HG03571 (cell line): ENCODE data around the gene KLF13.

Experiments used
- ATAC-seq: cut with Tn5 transposase; IDR thresholded peaks from one replicate; pipeline ENCODE4 v1.9.1; 2021; ENCODE audit not compliant: unreplicated experiment

KLF13 gene

GRCh38 chr15:31397851-31398661 lies 71.4 kb downstream of the KLF13 start:
- ATAC-seq, result no peak

DNA sequence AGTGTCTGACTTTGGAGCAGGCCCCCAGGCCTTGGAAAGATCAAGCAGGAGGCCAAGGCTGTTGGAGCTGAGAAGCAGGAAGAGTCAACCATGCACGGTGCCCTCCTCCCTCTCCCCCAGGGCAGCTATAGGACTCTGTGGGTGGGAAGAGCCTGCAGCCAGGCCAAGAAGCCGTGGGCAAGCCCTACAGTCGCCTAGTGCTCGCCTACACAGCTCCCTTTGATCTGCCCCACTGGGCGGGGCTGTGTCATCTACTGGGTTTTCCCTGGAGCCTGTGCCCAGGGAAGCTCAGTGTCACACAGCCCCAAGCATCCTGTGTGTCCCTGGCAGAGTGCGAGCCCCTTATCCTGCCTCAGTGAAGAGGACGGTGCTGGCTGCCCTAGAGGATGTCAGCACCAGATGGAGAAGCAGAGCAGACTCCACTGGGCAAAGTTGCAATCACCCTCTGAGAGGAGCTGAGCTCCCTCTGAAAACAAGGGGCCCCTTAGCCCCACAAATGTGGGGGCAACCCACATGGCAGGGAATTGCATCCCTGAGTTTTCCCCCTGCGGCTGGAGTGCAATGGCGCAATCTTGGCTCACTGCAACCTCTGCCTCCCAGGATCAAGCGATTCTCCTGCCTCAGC lies 72.2 kb downstream of the KLF13 start:
- no peak for ATAC-seq

DNA sequence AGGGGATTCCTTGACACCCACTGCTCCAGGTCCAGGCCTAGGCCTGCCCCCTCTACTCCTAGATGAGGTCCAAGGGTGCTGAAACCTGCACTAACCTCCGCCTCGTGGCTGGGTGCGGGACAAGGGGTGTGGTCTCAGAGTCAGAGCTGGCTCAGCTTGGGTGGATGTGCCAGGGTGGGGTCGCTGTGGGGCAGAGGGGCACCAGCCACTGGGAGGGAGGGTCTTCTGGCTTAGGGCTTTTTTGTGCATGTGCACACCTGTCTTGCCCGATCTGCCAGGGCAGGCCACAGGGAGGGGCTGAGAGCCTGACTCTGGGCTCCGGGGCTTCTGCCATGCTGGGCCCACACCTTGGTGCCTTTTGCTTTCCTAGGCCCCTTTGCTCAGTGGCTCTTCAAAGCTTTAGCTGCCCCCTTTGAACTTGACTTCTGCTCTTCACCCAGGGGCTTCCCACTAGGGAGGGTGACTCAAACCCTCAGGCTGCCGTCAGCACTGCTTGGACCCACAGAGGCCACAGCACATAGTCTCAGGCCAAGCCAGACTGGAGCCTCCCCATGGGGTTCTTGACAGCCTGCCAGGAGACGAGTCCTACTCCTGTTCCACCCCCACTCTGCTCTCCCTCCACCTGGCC lies 73.0 kb downstream of the KLF13 start:
- ATAC-seq, result no peak

GRCh38 chr15:31400222-31400927 lies 73.7 kb downstream of the KLF13 start:
- no peak for ATAC-seq

GRCh38 chr15:31401282-31401681 lies 74.6 kb downstream of the KLF13 start:
- ATAC-seq, result no peak

- no peak for ATAC-seq
Measured at GRCh38 chr15:31402003-31402402, 75.4 kb downstream of the KLF13 start.

DNA sequence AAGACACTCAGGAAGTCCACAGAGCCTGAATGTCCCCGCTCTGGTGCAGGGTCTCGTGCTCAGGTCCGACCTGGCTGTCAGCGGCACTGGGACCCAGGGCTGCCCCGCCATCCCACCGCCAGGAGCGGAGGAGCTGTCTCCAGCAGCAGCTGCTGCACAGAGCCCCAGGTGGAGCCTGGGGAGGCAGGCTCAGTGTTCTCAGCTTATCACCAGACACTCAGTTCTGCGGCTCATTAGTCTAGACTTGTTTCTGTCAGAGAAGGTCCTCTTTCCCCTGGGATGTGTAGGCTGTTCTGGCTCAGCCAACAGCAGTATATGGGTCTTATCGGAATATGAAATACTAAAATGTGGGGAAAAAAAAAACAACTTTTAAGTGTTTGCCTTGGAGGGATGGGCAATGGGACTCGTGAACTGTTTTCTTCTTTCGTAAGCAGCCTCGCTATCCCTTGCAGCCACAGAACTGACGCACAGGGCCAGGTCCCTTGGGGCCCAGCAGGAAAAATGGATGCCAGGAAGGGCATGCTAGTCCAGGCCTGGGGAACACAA lies 75.9 kb downstream of the KLF13 start:
- no peak for ATAC-seq

DNA sequence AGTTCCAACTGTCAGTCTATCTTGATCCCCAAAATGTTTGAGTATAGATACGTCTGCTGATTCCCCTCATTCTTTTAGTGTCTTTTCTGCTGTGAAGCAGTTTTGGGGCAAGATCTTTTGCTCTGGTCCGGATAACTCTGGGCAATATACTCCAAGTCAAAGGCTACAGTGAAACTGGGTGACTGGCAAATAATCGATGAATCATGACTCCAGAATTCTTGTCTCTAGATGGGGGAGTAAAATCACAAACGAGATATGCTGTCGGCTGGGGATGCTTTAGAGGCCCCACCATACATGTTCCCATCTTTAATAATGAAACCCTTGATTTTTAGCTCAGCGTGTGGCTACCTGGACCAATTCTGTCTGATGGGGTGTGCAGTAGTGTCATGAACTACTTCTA lies 76.5 kb downstream of the KLF13 start:
- ATAC-seq, result no peak

- no peak for ATAC-seq
Measured at GRCh38 chr15:31403606-31404005, 77.0 kb downstream of the KLF13 start.

DNA sequence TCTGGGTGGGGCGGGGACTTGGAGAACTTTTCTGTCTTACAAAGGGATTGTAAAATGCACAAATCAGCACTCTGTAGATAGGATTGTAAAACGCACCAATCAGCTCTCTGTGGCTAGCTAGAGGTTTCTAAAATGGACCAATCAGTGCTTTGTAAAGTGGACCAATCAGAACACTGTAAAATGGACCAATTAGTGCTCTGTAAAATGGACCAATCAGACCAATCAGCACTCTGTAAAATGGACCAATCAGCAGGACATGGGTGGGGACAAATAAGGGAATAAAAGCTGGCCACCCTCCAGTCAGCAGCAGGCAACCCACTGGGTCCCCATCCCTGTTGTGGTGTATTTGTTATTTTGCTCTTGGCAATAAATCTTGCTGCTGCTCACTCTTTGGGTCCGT lies 77.7 kb downstream of the KLF13 start:
- ATAC-seq, result no peak

DNA sequence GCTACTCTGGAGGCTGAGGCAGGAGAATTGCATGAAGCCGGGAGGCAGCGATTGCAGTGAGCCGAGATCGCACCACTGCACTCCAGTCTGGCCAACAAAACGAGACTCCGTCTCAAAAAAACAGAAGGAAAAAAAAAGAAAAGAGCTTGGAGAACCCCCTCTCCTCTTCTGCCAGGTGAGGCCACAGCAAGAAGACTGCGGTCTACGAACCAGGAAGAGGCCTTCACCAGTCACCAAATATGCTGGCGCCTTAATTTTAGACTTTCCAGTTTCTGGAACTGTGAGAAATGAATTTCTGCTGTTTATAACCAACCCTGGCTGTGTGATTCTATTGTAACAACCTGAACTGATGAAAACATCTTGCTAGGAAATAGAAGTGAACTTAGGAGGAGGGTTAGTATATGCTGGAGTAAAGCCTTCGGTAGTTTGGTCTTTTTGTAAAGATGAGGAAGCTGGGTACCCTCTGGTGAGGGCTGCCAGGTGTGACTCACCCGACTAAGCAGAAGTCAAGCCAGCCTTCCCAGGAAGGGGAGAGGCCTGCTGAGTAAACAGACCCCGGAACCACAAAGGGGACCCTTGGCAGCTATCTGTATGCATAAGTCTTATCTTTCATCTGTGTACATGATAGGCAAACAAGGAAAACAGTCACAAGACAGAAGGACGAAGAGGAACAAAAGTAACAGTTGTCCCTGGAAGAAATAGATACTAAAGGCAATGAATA lies 78.7 kb downstream of the KLF13 start:
- ATAC-seq, result no peak

- ATAC-seq, result no peak
Measured at GRCh38 chr15:31407376-31407775, 80.7 kb downstream of the KLF13 start.

GRCh38 chr15:31407851-31408250 lies 81.2 kb downstream of the KLF13 start:
- no peak for ATAC-seq

DNA sequence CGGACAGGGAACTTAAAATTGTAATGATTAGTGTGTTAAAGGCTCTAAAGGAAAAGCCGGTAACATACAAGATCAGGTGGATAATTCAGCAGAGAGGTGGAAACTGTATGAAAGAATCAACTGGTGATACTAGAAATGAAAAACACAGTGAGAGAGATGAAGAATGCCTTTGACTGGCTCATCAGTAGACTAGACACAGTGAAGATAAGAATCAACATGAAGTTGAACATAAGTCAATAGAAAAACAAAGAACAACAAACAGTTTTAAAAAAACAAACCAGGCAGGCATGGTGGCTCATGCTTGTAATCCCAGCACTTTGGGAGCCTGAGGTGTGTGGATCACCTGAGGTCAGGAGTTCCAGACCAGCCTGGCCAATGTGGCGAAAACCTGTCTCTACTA lies 82.1 kb downstream of the KLF13 start:
- no peak for ATAC-seq

- no peak for ATAC-seq
Measured at GRCh38 chr15:31409171-31409570, 82.5 kb downstream of the KLF13 start.

- no peak for ATAC-seq
Measured at GRCh38 chr15:31412824-31413223, 86.2 kb downstream of the KLF13 start.

DNA sequence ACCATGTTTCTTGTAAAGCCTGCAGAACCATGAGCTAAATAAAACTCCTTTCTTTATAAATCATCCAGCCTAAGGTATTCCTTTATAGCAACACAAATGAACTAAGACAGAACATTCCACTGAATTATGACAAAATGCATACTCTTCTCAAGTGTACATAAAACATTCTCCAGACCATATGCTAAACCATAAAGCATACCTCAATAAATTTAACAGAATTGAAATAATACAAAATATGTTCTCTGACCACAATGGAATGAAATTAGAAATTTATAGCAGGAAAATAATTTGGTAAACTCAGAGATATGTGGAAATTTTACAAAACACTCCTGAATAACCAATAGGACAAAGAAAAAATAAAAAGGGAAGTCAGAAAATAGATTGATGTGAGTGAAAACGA lies 88.6 kb downstream of the KLF13 start:
- no peak for ATAC-seq

DNA sequence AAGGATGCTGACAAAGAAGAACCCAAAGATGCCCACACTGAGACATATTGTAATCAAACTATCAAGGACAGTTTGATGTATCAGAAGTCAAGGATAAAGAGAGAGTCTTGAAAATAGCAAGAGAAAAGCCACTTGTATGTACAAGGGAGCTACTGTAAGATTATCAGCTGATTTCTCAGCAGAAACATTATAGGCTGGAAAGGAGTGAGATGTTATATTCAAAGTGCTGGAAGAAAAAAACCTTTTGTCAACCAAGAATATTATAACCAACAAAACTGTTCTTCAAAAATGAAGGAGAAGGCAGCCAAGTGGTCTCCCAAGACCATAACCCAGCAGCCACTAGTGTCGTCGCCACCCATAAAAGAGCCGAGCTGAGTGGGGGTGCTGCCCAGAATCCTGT lies 93.2 kb downstream of the KLF13 start:
- ATAC-seq, result no peak

DNA sequence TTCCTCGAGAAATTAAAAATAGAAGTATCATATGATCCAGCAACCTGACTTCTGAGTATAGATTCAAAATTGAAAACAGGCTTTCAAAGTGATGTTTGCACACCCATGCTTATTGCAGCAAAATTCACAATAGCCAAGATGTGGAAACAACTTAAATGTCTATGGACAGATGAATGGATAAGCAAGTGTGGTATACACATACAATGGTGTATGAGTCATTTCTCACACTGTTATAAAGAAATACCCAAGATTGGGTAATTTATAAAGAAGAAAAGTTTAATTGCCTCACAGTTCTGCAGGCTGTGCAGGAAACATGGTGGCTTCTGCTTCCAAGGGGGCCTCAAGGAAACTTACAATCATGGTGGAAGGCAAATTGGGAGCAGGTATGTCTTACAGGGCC lies 100.8 kb downstream of the KLF13 start:
- ATAC-seq, result no peak
